Fibroblast of skin of abdomen (primary cell): ENCODE measurements around the gene YARS1.
A peak's percentile ranks its signal among the peaks of the same experiment; 100 is the strongest.

ENCODE experiments used
- DNase-seq: peaks from one replicate; pipeline ENCODE4 v3.0.0-alpha.2; 2013

The YARS1 gene

GRCh38 chr1:32742199-32742947 is 74.8 kb downstream of the YARS1 start:
- DNase-seq = no peak

- no peak for DNase-seq
Observed at GRCh38 chr1:32741413-32742198, 75.6 kb downstream of the YARS1 start.

- DNase-seq = no peak
Observed at GRCh38 chr1:32741059-32741412, 76.1 kb downstream of the YARS1 start.

GRCh38 chr1:32736812-32737791 is 80.1 kb downstream of the YARS1 start:
- no peak for DNase-seq

GRCh38 chr1:32733582-32734321 is 83.4 kb downstream of the YARS1 start:
- peak; percentile 20 for DNase-seq

GRCh38 chr1:32729254-32730046 is 87.7 kb downstream of the YARS1 start:
- DNase-seq = no peak

- no peak for DNase-seq
Observed at GRCh38 chr1:32728413-32729077, 88.6 kb downstream of the YARS1 start.

GRCh38 chr1:32727876-32728275 is 89.3 kb downstream of the YARS1 start:
- no peak for DNase-seq

GRCh38 chr1:32725615-32725982 is 91.6 kb downstream of the YARS1 start:
- DNase-seq = no peak
